HepG2 (cell line): ENCODE results near the gene ZCCHC17. TPM values are rescaled to one million over a fixed set of nuclear protein-coding genes. Genes with fewer than 3 reads are reported as not detected.

ENCODE experiments used
- ARNTL ChIP-seq: sonication (generic); formaldehyde crosslinking; IDR thresholded peaks from 2 replicates; pipeline ENCODE4 v1.4.0; 2020; ENCODE audit warnings: mild to moderate bottlenecking, missing genetic modification reagents
- MEF2D ChIP-seq: sonication (generic); formaldehyde crosslinking; IDR thresholded peaks from 2 replicates; pipeline ENCODE4 v1.5.1; 2020; ENCODE audit warnings: mild to moderate bottlenecking, missing genetic modification reagents
- NR1H2 ChIP-seq: sonication (generic); formaldehyde crosslinking; IDR thresholded peaks from 2 replicates; pipeline ENCODE4 v1.8.1; 2022; ENCODE audit warnings: low read depth, missing genetic modification reagents, borderline replicate concordance
- SCMH1 ChIP-seq: sonication (generic); formaldehyde crosslinking; IDR thresholded peaks from 2 replicates; pipeline ENCODE4 v1.9.0; 2021; ENCODE audit warnings: missing genetic modification reagents, mild to moderate bottlenecking, borderline replicate concordance
- SNAPC2 ChIP-seq: sonication (generic); formaldehyde crosslinking; IDR thresholded peaks from 2 replicates; pipeline ENCODE4 v1.8.1; 2022; ENCODE audit warnings: mild to moderate bottlenecking, missing genetic modification reagents
- SOX5 ChIP-seq: IDR thresholded peaks from 2 replicates; pipeline ENCODE4 v1.6.1; 2016; ENCODE audit warnings: borderline replicate concordance
- ZBTB1 ChIP-seq: sonication (generic); formaldehyde crosslinking; IDR thresholded peaks from 2 replicates; pipeline ENCODE4 v1.4.0; 2020; ENCODE audit warnings: missing genetic modification reagents, borderline replicate concordance
- ZNF143 ChIP-seq: sonication (generic); formaldehyde crosslinking; IDR thresholded peaks from 2 replicates; pipeline ENCODE4 v1.4.0; 2020; ENCODE audit warnings: missing genetic modification reagents
- ZNF280B ChIP-seq: sonication (generic); formaldehyde crosslinking; IDR thresholded peaks from 2 replicates; pipeline ENCODE4 v1.5.0; 2020; ENCODE audit warnings: missing genetic modification reagents, mild to moderate bottlenecking, borderline replicate concordance
- ZNF766 ChIP-seq: sonication (generic); formaldehyde crosslinking; IDR thresholded peaks from 2 replicates; pipeline ENCODE4 v1.5.0; 2020; ENCODE audit warnings: missing genetic modification reagents, borderline replicate concordance
- ZNF878 ChIP-seq: sonication (generic); formaldehyde crosslinking; IDR thresholded peaks from 2 replicates; pipeline ENCODE4 v1.8.1; 2023; ENCODE audit warnings: mild to moderate bottlenecking, missing genetic modification reagents, moderate library complexity
- polyA plus RNA-seq, 8 experiments: library from polyadenylated mRNA; depleted of rRNA in 3 of 8; stranded (reverse) in 7 of 8; unstranded in 1 of 8; fragments of >200 nt; fragmentation: Illumina TruSeq in 4 of 8; extraction: Trizol in 4 of 8; gene quantifications; 2 replicates each; pipeline versions ENCODE4 v1.2.1 to v1.2.3, GENCODE V29; 2011 to 2016; ENCODE audit warnings: low read depth in 4 of 8, missing spikeins in 1 of 8, mixed read lengths in 1 of 8; ENCODE audit not compliant: insufficient read depth in 1 of 8
- total RNA-seq, 5 experiments: library from RNA; depleted of rRNA; stranded (reverse); fragments of >200 nt; fragmentation: Illumina TruSeq; extraction: Trizol; gene quantifications; 2 replicates each; pipeline ENCODE4 v1.2.3, GENCODE V29; 2016; ENCODE audit warnings: low read depth in 1 of 5
- TF ChIP-seq, protein P1 (sequence below): sonication (generic); formaldehyde crosslinking; IDR thresholded peaks from 2 replicates; pipeline ENCODE4 v1.5.0; 2020; ENCODE audit warnings: missing genetic modification reagents
- TF ChIP-seq, protein P2 (sequence below): sonication (generic); formaldehyde crosslinking; IDR thresholded peaks from 2 replicates; pipeline ENCODE4 v1.4.0; 2020; ENCODE audit warnings: low read depth, missing genetic modification reagents
- TF ChIP-seq, protein P3 (sequence below): sonication (generic); formaldehyde crosslinking; IDR thresholded peaks from 2 replicates; pipeline ENCODE4 v1.4.0; 2020; ENCODE audit warnings: mild to moderate bottlenecking, missing genetic modification reagents
- TF ChIP-seq, protein P4 (sequence below): sonication (generic); formaldehyde crosslinking; IDR thresholded peaks from 2 replicates; pipeline ENCODE4 v1.9.0; 2021; ENCODE audit warnings: missing genetic modification reagents, borderline replicate concordance

ZCCHC17 gene
- total and polyA plus RNA-seq, 2 of the 13 experiments (the other 11 are each of a cell fraction or from before 2014, with no cell fraction given) = 20.5 to 53.0 TPM

GRCh38 chr1:31413405-31414001 lies 116.7 kb downstream of the ZCCHC17 start (continued):
- no peak for TF ChIP-seq SCMH1
- TF ChIP-seq, protein P1, sequence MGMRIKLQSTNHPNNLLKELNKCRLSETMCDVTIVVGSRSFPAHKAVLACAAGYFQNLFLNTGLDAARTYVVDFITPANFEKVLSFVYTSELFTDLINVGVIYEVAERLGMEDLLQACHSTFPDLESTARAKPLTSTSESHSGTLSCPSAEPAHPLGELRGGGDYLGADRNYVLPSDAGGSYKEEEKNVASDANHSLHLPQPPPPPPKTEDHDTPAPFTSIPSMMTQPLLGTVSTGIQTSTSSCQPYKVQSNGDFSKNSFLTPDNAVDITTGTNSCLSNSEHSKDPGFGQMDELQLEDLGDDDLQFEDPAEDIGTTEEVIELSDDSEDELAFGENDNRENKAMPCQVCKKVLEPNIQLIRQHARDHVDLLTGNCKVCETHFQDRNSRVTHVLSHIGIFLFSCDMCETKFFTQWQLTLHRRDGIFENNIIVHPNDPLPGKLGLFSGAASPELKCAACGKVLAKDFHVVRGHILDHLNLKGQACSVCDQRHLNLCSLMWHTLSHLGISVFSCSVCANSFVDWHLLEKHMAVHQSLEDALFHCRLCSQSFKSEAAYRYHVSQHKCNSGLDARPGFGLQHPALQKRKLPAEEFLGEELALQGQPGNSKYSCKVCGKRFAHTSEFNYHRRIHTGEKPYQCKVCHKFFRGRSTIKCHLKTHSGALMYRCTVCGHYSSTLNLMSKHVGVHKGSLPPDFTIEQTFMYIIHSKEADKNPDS = no peak
- TF ChIP-seq SOX5 (CRISPR knock-in tag) = no peak
- TF ChIP-seq ZNF143 = no peak
- TF ChIP-seq NR1H2 (CRISPR knock-in tag) = no peak
- 0 out of 2 replicates have a peak, but pooled peaks have one; percentile 4 for TF ChIP-seq ZNF766 (CRISPR knock-in tag)
- TF ChIP-seq ZNF878 (CRISPR knock-in tag) = no peak
- TF ChIP-seq, protein P2, sequence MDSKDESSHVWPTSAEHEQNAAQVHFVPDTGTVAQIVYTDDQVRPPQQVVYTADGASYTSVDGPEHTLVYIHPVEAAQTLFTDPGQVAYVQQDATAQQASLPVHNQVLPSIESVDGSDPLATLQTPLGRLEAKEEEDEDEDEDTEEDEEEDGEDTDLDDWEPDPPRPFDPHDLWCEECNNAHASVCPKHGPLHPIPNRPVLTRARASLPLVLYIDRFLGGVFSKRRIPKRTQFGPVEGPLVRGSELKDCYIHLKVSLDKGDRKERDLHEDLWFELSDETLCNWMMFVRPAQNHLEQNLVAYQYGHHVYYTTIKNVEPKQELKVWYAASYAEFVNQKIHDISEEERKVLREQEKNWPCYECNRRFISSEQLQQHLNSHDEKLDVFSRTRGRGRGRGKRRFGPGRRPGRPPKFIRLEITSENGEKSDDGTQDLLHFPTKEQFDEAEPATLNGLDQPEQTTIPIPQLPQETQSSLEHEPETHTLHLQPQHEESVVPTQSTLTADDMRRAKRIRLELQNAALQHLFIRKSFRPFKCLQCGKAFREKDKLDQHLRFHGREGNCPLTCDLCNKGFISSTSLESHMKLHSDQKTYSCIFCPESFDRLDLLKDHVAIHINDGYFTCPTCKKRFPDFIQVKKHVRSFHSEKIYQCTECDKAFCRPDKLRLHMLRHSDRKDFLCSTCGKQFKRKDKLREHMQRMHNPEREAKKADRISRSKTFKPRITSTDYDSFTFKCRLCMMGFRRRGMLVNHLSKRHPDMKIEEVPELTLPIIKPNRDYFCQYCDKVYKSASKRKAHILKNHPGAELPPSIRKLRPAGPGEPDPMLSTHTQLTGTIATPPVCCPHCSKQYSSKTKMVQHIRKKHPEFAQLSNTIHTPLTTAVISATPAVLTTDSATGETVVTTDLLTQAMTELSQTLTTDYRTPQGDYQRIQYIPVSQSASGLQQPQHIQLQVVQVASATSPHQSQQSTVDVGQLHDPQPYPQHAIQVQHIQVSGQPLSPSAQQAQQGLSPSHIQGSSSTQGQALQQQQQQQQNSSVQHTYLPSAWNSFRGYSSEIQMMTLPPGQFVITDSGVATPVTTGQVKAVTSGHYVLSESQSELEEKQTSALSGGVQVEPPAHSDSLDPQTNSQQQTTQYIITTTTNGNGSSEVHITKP = no peak
- TF ChIP-seq MEF2D (CRISPR knock-in tag) = no peak
- no peak for TF ChIP-seq ARNTL
- no peak for TF ChIP-seq ZBTB1
- 0 out of 2 replicates have a peak, but pooled peaks have one; percentile 51 for TF ChIP-seq ZNF280B (CRISPR knock-in tag)
- TF ChIP-seq, protein P3, sequence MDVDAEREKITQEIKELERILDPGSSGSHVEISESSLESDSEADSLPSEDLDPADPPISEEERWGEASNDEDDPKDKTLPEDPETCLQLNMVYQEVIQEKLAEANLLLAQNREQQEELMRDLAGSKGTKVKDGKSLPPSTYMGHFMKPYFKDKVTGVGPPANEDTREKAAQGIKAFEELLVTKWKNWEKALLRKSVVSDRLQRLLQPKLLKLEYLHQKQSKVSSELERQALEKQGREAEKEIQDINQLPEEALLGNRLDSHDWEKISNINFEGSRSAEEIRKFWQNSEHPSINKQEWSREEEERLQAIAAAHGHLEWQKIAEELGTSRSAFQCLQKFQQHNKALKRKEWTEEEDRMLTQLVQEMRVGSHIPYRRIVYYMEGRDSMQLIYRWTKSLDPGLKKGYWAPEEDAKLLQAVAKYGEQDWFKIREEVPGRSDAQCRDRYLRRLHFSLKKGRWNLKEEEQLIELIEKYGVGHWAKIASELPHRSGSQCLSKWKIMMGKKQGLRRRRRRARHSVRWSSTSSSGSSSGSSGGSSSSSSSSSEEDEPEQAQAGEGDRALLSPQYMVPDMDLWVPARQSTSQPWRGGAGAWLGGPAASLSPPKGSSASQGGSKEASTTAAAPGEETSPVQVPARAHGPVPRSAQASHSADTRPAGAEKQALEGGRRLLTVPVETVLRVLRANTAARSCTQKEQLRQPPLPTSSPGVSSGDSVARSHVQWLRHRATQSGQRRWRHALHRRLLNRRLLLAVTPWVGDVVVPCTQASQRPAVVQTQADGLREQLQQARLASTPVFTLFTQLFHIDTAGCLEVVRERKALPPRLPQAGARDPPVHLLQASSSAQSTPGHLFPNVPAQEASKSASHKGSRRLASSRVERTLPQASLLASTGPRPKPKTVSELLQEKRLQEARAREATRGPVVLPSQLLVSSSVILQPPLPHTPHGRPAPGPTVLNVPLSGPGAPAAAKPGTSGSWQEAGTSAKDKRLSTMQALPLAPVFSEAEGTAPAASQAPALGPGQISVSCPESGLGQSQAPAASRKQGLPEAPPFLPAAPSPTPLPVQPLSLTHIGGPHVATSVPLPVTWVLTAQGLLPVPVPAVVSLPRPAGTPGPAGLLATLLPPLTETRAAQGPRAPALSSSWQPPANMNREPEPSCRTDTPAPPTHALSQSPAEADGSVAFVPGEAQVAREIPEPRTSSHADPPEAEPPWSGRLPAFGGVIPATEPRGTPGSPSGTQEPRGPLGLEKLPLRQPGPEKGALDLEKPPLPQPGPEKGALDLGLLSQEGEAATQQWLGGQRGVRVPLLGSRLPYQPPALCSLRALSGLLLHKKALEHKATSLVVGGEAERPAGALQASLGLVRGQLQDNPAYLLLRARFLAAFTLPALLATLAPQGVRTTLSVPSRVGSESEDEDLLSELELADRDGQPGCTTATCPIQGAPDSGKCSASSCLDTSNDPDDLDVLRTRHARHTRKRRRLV (CRISPR knock-in tag) = no peak; the same call in 1 of the 2 replicates
- TF ChIP-seq, protein P4, sequence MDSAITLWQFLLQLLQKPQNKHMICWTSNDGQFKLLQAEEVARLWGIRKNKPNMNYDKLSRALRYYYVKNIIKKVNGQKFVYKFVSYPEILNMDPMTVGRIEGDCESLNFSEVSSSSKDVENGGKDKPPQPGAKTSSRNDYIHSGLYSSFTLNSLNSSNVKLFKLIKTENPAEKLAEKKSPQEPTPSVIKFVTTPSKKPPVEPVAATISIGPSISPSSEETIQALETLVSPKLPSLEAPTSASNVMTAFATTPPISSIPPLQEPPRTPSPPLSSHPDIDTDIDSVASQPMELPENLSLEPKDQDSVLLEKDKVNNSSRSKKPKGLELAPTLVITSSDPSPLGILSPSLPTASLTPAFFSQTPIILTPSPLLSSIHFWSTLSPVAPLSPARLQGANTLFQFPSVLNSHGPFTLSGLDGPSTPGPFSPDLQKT = no peak
- no peak for TF ChIP-seq SNAPC2 (CRISPR knock-in tag)
